Stimulated activated CD8-positive, alpha-beta memory T cell treated with anti-CD3 and anti-CD28 coated beads, Interleukin-15, amount 100 ng/mL, for 1 hour (primary cell): ENCODE results near the gene BNIP1.

Experiments used
- DNase-seq: peaks from one replicate; pipeline ENCODE4 v3.0.0-alpha.2; 2020; ENCODE audit warnings: low read depth

BNIP1 gene

GRCh38 chr5:173165177-173166016, 21.1 kb downstream of the BNIP1 start:
- DNase-seq, result no peak

- no peak for DNase-seq
These were observed 27.8 kb downstream of the BNIP1 start for GRCh38 chr5:173172166-173172565.

- DNase-seq, result no peak
These were observed 31.2 kb downstream of the BNIP1 start for GRCh38 chr5:173175523-173175922.

GRCh38 chr5:173178369-173178910, 34.1 kb downstream of the BNIP1 start:
- DNase-seq, result no peak

- DNase-seq, result no peak
These were observed 36.0 kb downstream of the BNIP1 start for GRCh38 chr5:173180331-173180730.

- DNase-seq, result no peak
These were observed 42.9 kb downstream of the BNIP1 start for GRCh38 chr5:173187054-173187743.

- no peak for DNase-seq
These were observed 43.9 kb downstream of the BNIP1 start for GRCh38 chr5:173188280-173188679.

- no peak for DNase-seq
These were observed 46.7 kb downstream of the BNIP1 start for GRCh38 chr5:173191015-173191414.

- no peak for DNase-seq
These were observed 47.2 kb downstream of the BNIP1 start for GRCh38 chr5:173191561-173191960.

- DNase-seq, result no peak
These were observed 48.2 kb downstream of the BNIP1 start for GRCh38 chr5:173192561-173192960.

GRCh38 chr5:173196133-173196952, 52.0 kb downstream of the BNIP1 start:
- DNase-seq, result no peak

GRCh38 chr5:173197375-173197891, 53.1 kb downstream of the BNIP1 start:
- DNase-seq, result no peak

GRCh38 chr5:173198049-173198448, 53.7 kb downstream of the BNIP1 start:
- DNase-seq, result no peak

- no peak for DNase-seq
These were observed 56.0 kb downstream of the BNIP1 start for GRCh38 chr5:173200356-173200755.

GRCh38 chr5:173201636-173202265, 57.4 kb downstream of the BNIP1 start:
- no peak for DNase-seq

GRCh38 chr5:173202266-173202875, 58.0 kb downstream of the BNIP1 start:
- DNase-seq, result no peak

- DNase-seq, result no peak
These were observed 60.1 kb downstream of the BNIP1 start for GRCh38 chr5:173204185-173204979.

GRCh38 chr5:173205916-173206315, 61.6 kb downstream of the BNIP1 start:
- DNase-seq, result no peak

- DNase-seq, result no peak
These were observed 64.0 kb downstream of the BNIP1 start for GRCh38 chr5:173208296-173208695.

- DNase-seq, result no peak
These were observed 66.5 kb downstream of the BNIP1 start for GRCh38 chr5:173210877-173211276.
